CD4-positive, alpha-beta T cell treated with Interleukin-6 at 100 ng/mL for 8 hours (primary cell): ENCODE measurements around the gene CFAP53.

Experiments
- DNase-seq: peaks from one replicate; pipeline ENCODE4 v3.0.0-alpha.2; 2020; ENCODE audit warnings: mixed read lengths, low spot score

Gene CFAP53

GRCh38 chr18:50287441-50288347, 21.4 kb upstream of the CFAP53 start, which contains the start of gene CXXC1:
Gene CXXC1, minus strand, starts transcription at chr18:50287692. Its CDS starts 103 bp downstream, at chr18:50287589.
- DNase-seq: peak; percentile 98

DNA sequence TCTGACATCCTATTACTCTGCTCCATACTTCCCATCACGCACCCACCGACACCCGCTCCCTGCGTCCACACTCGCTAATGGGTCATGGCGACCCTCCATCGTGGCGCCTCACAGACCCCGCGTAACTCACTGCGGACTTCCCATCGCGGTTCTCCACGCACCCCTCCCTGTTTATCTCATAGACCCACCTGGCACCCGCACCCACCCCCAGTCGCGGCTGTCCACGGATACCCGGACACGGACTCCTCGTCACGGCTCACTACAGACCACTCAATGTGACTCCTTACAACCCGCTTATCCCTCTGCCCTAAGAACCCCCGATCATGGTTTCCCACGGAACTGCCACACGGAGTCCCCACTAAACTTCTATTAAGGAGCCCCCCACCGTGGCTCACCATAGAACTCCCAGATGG, 20.7 kb upstream of the CFAP53 start:
- DNase-seq: no peak

- DNase-seq: no peak
Observed at GRCh38 chr18:50286391-50287027, 20.2 kb upstream of the CFAP53 start.

DNA sequence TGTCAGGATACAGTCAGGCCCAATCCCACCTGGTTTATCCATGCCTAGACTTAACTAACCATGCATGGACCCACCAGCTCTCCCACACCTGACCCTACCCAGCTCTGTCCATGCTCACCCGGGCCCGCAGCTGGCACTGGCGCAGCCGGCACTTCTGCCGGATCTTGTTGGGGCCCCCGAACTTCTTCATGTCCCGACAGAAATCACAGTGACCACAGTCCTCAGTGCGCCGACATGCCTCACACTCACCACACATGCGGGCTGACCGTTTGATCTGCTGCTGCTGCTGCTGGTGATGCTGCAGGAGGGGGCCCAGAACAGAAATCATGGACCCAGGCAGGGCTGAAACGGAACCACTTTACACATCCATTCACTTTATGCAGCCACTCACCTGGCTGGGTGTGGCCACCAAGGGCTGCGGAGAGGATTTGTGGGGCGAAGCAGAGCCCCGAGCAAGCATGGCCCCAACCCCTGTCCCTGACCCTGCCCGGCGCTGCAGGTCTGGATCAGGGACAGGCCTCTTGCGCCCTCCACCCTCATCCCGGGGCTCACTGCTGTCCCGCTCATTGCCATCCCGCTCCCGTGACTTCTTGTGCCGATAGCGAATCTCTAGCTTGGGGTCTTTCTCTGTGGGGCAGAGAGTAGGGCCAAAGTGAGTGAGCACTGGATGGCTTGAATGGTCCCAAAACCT, 19.5 kb upstream of the CFAP53 start:
- no peak for DNase-seq

DNA sequence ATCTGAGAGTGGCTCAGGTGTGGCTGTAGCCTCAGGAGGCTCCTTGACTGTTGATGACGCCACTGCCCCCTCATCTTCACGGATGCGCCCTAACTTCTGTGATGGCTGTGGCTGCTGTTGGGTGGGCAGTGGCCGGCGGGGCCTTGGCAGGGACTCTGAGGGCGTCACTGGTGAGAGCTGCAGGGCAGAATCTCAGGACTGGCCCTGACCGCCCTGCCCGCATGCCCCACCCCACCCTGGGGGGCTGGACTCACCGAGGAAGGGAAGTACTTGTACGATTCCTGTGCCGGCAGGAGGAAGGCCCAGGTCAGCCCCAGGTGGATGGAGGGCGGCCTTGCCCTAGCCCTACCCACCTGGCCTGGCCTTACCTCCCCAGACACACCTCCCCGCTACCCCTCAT, 18.8 kb upstream of the CFAP53 start:
- no peak for DNase-seq

GRCh38 chr18:50284255-50284885, 18.1 kb upstream of the CFAP53 start:
- no peak for DNase-seq

GRCh38 chr18:50283469-50284209, 17.3 kb upstream of the CFAP53 start:
- DNase-seq: no peak

DNA sequence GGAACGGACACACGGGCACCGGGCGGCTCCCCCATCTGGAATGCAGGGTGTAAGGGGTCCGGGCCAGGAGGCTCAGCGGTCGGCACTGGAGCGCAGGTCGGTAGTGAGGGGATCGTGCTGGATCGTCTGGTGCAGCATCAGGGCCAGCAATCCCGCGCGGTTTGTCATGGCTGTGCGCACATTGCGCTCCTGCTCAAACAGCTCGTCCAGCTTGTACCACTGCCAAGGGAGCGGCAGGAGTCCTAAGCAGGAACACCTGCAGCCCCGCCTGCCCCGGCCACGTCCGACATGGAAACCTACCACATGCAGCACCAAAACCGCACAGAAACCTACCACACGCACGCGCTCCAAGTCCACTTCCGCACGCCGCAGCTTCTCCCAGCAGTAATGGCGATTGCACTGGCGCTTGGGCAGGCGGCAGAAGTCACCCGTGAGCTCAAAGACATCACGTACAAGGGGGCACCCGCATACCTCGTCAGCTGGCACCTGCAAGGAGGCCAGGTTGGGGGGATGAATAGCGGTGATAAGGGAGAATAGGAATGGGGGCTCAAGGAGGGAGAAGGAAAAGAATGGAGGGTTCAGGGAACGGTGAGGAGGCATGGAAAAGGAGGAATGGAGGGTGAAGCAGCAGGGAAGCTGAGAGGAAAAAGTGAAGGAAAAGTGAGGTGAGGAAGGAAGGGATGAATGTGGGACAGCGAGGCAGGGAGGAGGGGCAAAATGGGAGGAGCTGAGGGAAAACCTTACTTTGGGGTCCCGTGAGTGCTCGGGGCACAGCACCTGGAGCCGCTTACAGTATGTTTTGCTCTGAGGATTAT, 16.4 kb upstream of the CFAP53 start:
- no peak for DNase-seq

DNA sequence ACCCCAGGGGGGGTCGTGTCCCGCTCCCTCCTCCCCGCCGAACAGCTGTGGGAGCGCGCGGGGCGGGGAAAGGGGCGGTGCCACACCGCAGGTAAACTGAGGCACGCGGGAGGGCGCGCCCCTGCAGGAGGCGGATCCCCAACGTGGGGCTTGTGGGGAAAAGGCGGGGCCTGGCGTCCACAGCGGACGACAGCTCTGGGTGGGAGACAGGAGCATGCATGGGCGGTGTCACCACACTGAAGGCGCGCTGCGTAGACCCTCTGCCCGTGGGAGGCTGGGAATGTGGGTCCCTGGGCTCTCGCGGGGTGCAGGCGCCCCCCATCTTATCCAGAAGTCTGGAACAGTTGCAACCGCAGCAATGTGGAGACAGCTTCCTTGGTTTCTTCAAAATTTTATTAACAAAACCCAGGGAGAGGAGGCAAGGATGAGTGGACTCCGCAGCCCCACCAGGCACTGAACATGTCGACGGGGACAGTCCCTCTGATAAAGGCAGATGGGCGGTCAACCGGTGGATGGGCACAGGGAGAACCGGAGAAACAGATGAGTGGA, 15.8 kb upstream of the CFAP53 start:
- DNase-seq: no peak

- DNase-seq: peak; percentile 98
Observed at GRCh38 chr18:50281295-50281971, 15.1 kb upstream of the CFAP53 start, which contains the start of gene MBD1. Gene MBD1, minus strand, starts transcription at chr18:50281523. Its CDS starts 1,531 bp downstream, at chr18:50279992.

GRCh38 chr18:50280707-50281294, 14.5 kb upstream of the CFAP53 start:
- no peak for DNase-seq

DNA sequence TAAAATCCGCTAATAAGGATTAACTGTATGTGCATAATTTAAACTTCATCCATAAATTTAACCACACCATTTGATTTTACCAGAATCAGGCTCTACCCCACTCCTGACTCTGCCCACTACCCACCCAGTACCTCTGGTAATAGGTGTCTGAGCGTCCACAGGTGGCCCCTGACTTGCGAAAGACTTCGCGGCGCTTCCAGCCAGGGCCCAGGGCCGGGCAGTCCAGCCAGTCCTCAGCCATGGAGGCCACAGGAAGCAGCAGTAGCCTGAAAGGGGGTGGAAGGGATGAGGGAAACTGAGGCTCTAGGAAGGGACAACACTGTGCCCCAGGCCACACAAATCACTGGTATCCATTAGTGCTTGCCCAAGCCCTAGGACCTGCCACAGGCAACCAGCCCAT, 13.5 kb upstream of the CFAP53 start:
- DNase-seq: no peak

DNA sequence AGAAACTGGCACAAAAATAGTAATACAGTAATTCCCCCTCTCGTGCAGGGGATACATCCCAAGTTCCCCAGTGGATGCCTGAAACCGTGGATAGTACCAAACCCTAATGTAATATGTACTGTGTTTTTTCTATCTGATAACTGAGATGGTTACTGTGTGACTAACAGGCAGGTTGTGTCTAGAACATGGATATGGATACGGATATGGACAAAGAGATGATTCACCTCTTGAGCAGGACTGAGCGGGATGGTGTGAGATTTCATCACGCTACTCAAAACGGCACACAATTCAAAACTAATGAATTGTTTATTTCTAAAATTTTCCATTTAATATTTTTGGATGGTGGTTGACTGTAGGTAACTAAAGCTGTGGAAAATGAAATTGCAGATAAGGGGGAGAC, 11.6 kb upstream of the CFAP53 start:
- DNase-seq: no peak

DNA sequence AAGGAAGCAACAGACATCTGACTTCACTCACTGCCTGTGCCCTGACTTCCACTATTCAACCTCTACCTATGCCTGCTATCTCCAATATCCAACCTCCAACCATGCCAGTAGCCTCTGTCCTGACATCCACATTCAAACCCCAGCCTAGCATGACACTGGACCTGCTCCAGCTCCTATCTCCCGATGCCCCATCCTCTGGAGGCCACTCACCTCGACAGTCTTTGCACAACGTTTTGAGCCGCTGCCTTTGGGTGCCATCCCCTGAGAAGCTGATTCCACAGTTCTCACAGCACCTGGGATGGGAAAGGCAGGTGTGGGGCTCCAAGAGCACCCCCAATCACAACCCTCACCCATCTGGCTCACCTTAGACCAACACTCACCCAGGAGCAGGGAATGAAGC, 10.2 kb upstream of the CFAP53 start:
- no peak for DNase-seq

- no peak for DNase-seq
Observed at GRCh38 chr18:50275503-50276036, 9.3 kb upstream of the CFAP53 start.

DNA sequence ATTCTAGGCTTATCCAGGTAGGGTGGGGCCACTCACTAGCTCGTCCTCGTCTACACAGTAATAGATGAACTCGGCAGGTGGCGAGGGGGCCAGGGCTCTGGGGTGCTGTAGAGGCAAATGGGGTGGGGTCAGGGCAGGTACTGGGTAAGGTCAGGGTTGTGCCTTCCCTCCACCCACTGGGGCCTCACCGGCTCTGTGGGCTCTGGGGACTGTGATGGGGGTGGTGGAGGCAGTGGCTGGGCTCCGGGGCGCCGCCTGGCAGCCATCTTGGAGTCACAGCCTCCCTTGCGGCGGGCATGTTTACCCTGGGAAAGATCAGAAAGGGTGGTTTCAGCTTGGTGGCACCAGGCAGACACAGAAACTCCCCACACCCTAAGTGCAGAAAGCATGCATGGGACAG, 8.6 kb upstream of the CFAP53 start:
- DNase-seq: no peak

DNA sequence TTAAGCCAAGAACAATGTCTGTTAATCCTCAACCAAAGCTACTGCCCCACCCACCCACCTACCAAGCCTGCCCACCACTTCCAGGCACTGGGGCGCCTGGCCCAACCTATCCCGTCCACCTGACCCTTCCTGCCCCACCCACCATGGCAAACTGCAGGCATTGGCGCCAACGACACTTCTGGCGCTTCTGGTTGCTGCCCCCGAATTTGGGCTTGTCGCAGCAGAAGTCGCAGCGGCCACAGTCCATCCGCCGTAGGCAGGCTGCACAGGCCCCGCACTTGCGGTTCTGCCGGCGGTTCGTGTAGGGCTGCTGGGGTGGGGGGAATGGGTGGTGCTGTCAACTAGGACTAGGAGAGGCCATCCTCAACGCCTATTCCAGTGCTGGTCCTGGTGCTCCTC, 7.7 kb upstream of the CFAP53 start:
- no peak for DNase-seq

DNA sequence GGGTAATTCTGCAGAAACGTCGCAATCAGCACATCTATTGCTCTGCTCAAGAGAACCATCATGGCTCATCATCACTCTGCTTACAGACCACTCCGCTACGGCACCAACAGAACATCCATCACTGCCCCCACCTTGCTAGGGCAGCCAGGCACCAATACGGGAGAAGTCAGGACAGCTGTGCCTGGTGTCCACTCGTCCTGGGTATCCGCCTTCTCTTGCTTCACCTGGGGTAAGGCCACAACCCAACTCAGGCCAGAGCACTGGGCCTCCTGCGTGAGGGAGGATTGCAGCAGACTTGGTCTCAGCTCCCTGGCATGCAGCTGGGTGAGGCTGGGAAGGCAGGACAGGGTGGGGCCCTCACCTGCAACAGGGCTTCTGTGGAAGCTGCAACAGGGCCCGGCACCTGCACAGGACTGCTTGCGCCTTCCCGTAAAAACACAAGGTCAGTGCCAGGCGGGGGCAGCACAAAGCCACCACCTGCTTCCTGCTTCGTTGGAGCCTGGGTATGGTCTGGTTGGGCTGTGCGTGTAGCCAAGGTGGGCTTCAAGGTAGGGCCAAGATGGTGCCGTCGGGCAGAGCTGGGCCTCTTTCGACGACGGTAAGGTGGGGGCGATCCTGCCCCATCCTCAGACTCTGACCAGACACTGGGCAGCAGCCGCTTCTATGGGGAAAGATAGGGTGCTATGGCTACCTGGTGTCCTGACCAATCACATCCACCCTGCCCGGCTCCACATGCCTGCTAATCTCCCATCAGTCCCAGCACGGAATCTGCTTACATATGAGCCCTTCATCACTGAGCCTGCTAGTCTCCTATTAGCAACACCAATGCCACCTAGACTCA, 7.1 kb upstream of the CFAP53 start:
- DNase-seq: no peak
